Mucosa of descending colon (tissue), 3 donors: ENCODE data around the gene ZNF275. TPM values are rescaled to one million over a fixed set of nuclear protein-coding genes. Genes with fewer than 3 reads are reported as not detected.

Source experiments
- ATAC-seq: fragments of 200-7000 bp; cut with Tn5 transposase; one replicate; pipeline ENCODE4 v1.9.1; 2020; ENCODE audit warnings: mild to moderate bottlenecking, moderate library complexity
- DNase-seq, 3 donors: peaks; one replicate each; pipeline ENCODE4 v3.0.0-alpha.2; 2020
- H3K36me3 ChIP-seq: fragments of 200-600 bp; one replicate; pipeline ENCODE4 v1.8.0; 2021; ENCODE audit warnings: low read depth, mild to moderate bottlenecking
- H3K4me1 ChIP-seq: fragments of 200-600 bp; one replicate; pipeline ENCODE4 v1.8.0; 2021; ENCODE audit warnings: low read depth, mild to moderate bottlenecking
- H3K4me3 ChIP-seq: fragments of 200-600 bp; one replicate; pipeline ENCODE4 v1.8.0; 2021; ENCODE audit warnings: mild to moderate bottlenecking
- H3K9me3 ChIP-seq: fragments of 200-600 bp; one replicate; pipeline ENCODE4 v1.8.0; 2021; ENCODE audit warnings: mild to moderate bottlenecking
- CTCF ChIP-seq: fragments of 200-600 bp; IDR thresholded peaks from one replicate; pipeline ENCODE4 v1.8.0; 2022; ENCODE audit warnings: antibody characterized with exemption, mild to moderate bottlenecking
- intact Hi-C, 2 donors: fragments of 100-400 bp; cut with DNase I in 1 of 2; cut with micrococcal nuclease in 1 of 2; formaldehyde crosslinking; loops; one replicate each; pipeline versions ENCODE4 v1.11.0 to v1.11.1; 2022; cut with DNase I, micrococcal nuclease
- total RNA-seq, 3 donors: library from RNA; stranded (reverse); fragmentation: NEBNext Ultra II Directional in 2 of 3; extraction: Animal tissue kit (Norgen Biotek cat#: 25700) in 2 of 3; gene quantifications; one replicate each; pipeline versions ENCODE4 v1.2.1 to v1.2.4, GENCODE V29; 2021 to 2023
- donor health status: DM: no; HTN: no; CAD: no; lungs with moderate emphysema.
- donor health status: DM: no; HTN: no; CAD: no.
- donor health status: DM: no; HTN: yes; CAD: no.

The ZNF275 gene
- total RNA-seq, 3 donors from 2014 or later: 5.2 to 10.0 (median 6.1) TPM

GRCh38 chrX:153321381-153322124, 12.4 kb upstream of the ZNF275 start, which contains the start of gene PNMA6F:
PNMA6F (minus strand) TSS chrX:153321767; CDS start chrX:153320674, 1,093 bp downstream.
- DNase-seq: no peak
- ATAC-seq: no peak

GRCh38 chrX:153327561-153327960, 6.4 kb upstream of the ZNF275 start:
- Histone ChIP-seq H3K9me3 (no peaks in the 10 kb centered on the region), H3K36me3 (no peaks in the 10 kb centered on the region), H3K4me3 (no peak overlapping the region), H3K4me1 (no peaks in the 10 kb centered on the region)
- ATAC-seq: no peak
- TF ChIP-seq CTCF: no peak
- intact Hi-C loops: no loop called here
- DNase-seq: no peak

More at GRCh38 chrX:153321381-153322124, 12.4 kb upstream of the ZNF275 start, which contains the start of gene PNMA6F:
- intact Hi-C loops: no loop called here
- H3K9me3 ChIP-seq: no peaks in the 10 kb centered on the region
- no peaks in the 10 kb centered on the region for H3K36me3 ChIP-seq
- H3K4me3 ChIP-seq: no peak within 1 kb of the TSS
- no peaks in the 10 kb centered on the region for H3K4me1 ChIP-seq
- no peak for TF ChIP-seq CTCF

- Histone ChIP-seq H3K4me3 (no peak overlapping the region), H3K9me3 (no peaks in the 10 kb centered on the region), H3K36me3 (no peaks in the 10 kb centered on the region), H3K4me1 (no peaks in the 10 kb centered on the region)
- no peak for TF ChIP-seq CTCF
- DNase-seq (no peak), ATAC-seq (no peak)
- intact Hi-C loops: no loop called here
These were observed 687 bp upstream of the ZNF275 start for GRCh38 chrX:153333266-153333665.

GRCh38 chrX:153334654-153335295, 822 bp downstream of the ZNF275 start:
- Histone ChIP-seq H3K4me1 (no peaks in the 10 kb centered on the region), H3K9me3 (no peaks in the 10 kb centered on the region), H3K36me3 (no peaks in the 10 kb centered on the region), H3K4me3 (peak overlapping the region; percentile 22)
- no peak for DNase-seq
- intact Hi-C loops: no loop called here
- TF ChIP-seq CTCF: no peak
- no peak for ATAC-seq

GRCh38 chrX:153336121-153336894, 2.4 kb downstream of the ZNF275 start:
- DNase-seq (peak in 1 of 3 donors; percentile 29), ATAC-seq (no peak)
- Histone ChIP-seq H3K4me1 (no peaks in the 10 kb centered on the region), H3K36me3 (no peaks in the 10 kb centered on the region), H3K9me3 (no peaks in the 10 kb centered on the region), H3K4me3 (no peak overlapping the region)
- intact Hi-C loops: no loop called here
- TF ChIP-seq CTCF: no peak
